Activated CD4-positive, CD25-positive, alpha-beta regulatory T cell treated with anti-CD3 and anti-CD28 coated beads, Interleukin-2, amount 50 U/mL, for 72 hours (primary cell): ENCODE data around the gene RAB7B.

Experiments
- DNase-seq: peaks from one replicate; pipeline ENCODE4 v3.0.0; 2021

RAB7B gene

DNA sequence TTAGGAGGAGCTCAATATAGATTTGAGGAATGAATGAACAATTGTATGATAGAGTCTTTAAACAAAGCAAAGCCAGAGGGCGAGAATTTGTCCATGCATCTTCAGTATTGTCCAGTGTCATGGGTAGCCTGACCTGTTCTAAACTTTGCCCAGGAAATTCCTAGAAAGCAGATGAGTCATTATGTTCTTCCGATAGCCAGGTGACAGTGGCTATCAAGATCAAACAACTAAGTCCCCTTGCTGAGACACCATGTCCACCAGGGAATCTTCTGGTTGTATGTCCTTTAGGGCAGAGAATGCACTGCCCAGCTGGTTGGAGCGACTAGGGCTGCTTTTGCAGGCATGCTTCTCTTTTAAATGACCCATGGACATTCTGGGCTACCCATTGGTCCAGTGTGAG, 58.1 kb downstream of the RAB7B start:
- DNase-seq = no peak

DNA sequence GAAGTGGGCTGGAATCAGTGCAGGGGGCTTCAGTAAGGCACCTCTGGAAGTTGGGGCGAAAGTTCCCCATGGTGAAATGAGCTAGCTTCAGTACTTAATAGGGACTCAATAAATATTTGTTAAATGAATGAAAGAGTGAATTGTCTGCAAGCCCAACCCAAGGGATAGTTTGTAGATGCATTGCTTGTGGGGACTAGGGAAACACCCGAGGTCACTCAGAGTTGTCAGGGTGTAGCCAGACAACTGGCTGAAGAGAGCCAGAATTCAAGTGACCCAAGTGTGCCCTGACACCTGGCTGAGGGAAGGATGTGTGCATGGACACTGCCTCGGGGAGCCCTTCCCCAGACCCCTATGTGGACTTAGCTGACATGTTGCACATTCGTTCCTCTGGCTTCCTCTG, 58.7 kb downstream of the RAB7B start:
- DNase-seq = no peak

DNA sequence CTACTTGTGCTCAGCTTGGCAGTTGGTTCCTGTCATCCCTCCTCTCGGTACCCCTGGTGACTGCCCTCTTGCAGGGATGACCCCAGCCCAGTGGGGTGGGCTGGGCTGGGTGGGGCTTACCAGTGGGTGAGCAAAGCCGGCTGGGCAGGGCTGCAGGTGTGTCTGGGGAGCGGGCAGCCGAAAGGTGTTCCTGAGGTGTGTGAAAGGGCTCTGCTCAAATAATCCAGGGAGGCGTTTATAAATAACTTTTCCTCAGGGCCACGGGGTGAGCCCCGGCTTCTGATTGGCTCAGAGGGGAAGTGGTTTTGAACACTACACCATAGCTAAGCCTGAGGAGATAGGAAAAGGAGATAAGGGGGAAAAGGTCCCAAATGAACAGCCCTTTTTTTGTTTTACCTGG, 60.0 kb downstream of the RAB7B start, which contains the start of gene SLC26A9:
SLC26A9 (minus strand) TSS at position 212 of the 400 bp plus-strand sequence. CDS start 7,636 bp downstream, outside the sequence.
- DNase-seq = no peak

DNA sequence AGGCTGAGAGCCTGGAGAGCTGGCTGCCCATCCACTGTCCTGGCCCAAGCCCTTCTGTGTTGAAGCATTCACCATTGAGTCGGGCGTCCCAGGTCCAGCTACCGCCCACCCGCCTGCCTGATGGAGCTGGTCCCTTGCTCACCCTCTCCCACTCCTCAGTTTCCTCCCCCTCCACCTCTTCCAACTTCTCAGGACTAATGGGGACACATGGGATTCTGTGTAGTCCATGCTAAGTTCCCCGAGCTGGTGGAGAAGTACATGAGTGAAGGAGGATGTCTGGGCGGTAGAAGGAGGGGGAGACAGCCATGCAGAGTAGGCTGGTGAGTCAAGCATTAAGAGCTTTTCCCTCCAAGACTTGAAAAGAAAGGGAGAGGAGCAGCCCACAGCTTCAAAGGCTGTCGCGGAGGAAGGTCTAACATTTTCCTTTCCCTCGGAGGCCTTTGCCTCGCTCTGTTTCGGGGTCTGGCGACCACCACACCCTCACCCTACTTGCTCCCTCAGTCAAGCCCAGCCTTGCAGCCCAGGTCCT, 60.5 kb downstream of the RAB7B start:
- DNase-seq = no peak

DNA sequence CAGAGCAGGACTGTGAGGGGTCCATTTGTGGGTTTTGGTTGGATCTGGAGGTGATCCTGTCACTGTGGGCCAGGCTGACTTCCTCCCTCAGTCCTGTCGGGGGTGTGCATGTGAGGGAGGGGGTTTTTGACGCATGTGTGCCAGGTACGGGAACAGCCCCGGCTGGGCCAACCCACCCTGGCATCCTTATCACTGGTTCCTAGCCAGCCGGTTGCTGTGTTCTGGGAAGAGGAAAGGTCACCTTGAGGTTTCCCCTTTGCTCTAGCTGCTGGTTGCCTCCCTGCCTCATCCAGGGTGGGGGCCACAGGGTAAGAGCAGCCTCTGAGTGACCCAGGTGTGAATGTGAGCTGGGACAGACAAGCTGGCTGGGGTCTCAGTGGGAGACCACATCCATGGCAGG, 62.5 kb downstream of the RAB7B start:
- no peak for DNase-seq

DNA sequence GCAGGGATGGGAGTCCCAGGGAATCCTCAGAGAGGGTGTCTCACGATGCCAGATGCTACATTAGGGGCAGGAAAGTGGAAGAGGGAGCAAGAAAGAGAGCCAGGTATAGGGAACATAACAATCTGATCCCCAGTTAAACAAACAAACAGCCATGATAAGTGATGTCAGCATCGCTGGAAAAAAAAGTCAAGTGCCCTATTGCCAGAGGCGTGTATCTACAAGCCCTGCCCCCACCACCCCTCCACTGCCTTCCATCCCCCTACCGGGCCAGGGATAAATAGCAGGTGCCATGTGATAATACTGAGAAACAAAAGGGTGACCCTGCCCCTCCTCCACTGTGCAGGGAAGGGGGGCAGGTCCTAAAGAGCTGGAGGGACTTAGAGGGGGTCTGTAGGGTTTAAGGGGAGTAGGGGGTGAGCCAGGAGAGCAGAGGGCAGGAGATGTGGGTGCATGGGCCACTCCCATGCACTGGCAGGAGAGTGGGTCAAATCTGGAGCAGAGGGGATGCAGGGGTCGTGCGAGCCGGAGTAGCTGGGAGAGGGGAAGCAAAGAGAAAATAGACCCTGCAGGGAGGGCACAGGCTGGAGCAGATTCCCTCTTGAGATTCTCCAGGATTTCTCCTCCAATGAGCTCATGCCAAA, 63.4 kb downstream of the RAB7B start:
- DNase-seq = no peak

DNA sequence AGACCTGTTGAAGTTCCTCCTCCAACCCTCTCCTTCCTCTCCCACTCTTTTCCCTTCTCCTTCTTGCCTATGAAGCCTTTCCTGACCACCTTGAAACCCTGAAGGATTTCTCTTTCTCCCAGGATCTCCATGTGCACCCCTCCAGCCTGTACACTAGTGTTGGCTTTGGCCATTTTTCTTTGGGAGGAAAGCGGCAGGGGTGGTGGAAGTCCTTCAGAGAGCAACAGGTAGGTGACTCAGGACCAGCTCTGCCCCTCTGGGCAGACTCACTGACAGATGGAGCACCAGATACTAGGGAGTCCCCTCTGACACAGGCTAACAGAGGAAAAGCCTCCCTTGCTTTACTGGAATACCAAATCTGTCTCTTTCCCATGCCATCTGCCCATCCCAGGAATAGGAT, 64.5 kb downstream of the RAB7B start:
- DNase-seq = no peak

DNA sequence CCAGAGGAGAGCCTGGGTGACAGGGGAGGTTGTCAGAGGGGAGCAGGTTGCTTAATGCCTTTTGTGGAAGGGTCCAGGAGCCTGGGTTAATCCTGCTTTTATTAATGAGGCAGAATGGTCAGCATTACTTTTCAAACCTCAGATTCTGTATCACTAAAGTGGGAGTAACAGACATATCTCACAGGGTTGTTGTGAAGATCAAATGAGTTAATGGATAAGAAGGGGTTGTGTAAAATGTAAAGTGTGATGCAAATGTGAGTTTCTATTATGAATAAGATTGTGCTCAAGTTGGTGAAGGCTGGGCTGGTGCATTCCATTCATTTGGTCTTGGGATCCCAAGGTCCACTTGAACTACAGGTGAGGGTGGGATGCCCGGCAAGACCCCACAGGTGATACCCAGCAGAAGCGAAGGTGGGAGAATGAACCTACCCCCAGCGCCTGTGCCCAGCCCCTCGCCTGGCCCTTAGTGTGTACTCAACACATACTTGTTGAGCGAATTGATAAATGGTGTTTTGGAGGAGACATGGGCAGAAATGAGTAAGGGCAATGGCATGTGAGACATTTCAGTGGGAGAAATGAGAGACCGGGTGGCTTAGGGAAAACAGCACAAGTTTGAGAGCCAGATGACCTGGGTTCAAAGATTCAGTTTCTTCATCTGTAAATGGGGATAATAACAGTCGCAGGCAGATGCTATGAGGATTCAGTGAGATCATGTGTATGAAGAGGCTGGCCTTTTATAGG, 66.2 kb downstream of the RAB7B start:
- DNase-seq = no peak

DNA sequence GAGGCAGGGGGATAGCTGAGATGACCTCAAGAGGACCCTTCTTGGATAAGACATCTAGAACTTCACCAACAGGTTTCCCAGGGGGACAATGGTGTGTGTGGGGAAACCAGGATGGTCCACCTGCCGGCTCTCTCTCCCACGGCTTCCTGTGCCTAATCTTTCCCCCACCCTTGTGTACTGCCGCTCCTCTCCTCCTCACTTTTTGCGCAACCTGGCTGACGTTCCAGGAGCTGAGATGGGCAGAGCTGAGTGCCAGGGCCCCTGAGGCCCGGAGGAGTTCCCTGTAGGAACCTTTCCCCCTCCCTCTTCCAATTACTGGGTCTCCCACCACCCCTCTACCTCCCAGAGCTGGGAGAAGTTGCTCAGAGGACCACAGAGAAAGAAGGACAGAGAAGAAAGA, 66.9 kb downstream of the RAB7B start:
- no peak for DNase-seq

DNA sequence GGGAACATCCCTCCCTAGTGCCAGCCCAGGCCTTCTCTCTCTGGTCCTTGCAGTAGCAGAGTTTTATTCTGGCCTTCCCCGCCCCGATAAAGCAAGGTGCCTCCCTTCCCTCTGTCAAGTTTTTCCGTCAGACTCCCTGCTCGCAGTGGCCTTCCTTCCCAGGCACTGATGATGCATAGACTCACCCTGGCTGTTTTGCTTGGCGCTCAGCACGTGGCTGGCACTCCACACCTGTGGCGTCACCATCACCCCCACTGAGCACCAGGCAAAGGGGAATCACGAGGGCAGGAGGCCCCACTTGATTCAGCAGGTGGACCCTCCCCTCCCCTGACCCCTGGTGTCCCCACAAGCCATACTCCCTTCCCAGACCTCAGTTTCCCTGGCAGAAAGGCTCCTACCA, 67.3 kb downstream of the RAB7B start:
- DNase-seq = no peak

DNA sequence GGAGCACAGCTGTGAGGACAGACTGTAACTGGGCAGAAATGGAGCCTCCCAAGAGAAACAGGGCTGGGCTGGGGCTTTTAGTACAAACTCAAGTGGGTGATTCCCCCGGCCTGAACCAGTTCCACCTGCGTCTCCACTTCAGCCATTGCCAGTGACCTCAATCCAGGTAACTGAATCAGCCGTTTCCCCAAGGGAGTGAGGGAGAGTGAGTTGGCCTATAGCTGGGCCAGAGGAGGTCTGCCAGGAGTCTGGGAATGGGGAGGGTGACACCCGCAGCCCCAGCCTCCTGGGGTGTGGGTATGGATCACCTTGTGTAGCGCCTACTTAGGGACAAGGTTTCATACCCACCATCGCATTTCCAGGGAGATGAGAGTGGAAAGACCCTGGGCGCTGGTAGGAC, 68.4 kb downstream of the RAB7B start:
- DNase-seq = no peak

DNA sequence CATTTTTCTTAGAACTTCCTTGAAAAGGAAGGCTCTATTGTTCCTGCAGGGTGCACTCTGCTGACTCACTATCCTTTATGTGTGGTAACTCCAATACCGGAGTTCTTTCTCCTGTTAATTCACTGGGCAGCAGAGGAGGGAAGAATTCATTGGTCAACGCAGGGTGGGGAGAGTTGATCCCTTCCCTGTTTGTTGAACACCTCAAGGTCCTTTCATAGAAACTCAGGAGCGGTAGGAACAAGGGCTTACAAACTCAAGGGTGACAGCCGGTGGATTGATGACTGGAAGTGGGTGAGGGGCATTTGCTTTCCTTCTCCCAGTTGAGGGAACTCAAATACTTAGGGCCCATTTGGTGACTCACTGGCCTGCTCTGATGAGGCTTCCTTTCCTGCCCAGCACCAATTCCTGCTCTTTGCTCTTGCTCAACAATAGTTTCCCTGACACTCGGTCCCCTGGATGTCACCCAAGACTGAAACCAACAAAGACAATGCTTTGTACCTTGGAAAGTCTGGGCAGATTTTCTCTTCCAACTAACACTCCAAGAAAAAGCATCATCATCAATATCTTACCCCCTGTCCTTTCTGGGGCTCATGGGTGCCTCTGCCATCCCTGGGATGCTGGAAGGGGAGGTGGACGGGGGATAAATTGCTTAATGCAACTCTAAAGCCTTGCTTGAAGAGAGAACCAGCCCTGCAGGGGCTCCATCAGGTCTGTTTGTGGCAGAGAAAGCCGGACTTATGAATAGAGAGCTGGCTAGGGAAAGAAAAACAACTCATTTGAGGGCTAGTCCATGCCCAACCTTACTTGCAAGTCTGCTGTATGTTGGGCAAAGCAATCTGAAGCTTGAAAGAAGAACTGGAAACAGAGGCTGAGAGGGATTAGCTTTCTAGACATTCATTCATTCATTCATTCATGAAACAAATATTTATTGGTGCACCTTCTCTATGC, 69.2 kb downstream of the RAB7B start:
- no peak for DNase-seq

DNA sequence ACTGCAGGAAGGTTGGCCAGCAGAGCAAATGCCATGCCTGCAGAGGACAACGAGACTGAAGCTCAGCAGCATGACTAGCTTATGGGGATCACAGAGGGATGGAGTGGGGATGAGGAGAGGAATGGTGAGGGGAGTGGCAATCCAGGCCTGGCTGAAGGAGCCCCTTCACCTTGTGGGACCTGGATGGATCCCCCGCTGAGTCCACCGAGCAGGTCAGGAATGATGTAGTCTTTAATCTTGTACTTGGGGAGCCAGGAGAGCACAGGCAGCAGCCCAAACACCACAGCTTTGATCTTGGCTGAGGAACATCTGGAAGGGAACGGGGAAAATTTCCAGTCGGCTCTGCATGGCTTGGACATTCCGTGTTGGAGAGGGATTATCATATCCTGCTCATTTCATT, 70.4 kb downstream of the RAB7B start:
- DNase-seq = no peak

DNA sequence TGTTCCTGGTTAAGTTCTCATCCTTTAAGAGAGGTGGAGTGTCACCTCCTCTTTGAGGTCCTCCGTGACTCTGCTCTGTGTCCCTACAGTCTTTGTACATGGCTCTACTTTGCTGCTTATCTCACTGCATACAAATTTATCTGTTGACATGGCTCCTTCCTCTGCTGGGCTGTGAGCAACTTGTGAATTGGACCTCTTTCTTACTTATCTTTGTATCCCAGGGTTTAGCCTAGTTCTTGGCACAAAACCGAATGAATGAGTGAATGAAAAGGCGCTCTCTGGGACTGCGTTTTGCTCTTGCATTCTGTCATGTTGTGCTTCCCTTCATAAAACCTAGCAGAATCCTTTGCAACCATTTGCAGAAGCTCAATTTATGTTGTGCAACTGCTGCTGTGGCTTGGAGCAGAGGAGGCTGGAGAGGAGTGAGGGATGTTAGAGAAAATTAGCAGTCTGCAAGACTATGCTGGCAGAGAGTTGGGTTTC, 72.4 kb downstream of the RAB7B start:
- no peak for DNase-seq

DNA sequence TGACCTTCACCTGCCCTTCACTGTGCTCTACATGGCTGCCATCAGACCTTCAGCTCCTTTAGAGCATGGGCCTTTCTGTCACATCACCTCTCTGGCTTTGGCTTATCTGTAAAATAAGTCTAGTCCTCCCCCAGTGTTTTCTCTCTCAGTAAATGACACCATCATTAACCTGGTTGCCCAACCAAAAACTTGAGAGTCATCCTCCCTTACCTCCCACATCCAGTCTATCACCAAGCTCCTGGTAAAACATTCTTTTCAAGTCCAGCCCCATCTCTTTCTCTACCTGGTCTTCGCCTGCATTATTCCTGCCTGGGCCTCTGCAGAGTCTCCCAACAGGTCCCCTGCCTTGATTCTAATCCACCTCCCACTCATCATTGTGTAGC, 73.0 kb downstream of the RAB7B start:
- no peak for DNase-seq

DNA sequence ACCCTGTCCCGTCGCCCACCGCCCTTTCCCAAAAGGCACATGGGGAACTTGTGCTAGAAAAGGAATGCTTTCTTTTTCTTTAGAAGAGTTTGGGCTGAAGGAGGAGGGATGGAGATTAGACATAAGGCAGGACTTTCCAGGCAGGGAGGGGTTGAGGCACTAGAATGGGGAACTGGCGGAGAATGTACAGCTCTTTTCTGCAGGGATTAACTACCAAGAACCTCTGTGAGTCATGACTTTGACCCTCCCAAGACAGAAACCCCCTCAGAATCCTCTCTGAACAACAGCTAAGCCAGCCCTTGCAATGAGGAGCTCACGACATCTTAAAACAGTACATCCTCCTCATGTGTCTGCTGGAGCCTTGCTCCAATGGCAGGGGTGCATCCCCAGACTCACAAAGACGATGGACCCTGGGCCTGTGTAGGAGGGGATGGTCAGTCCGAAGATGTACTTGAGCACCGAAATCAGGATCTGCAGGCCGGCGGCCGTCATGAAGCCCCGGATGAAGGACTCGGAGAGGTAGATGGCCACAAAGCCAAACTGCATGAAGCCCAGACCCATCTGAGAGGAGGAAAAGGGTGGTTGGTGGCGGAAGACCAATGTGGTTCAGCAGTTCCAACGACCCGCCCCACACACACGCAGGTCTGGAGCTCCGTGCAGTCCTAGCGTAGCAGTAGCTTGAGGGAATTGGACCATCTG, 73.5 kb downstream of the RAB7B start:
- no peak for DNase-seq

DNA sequence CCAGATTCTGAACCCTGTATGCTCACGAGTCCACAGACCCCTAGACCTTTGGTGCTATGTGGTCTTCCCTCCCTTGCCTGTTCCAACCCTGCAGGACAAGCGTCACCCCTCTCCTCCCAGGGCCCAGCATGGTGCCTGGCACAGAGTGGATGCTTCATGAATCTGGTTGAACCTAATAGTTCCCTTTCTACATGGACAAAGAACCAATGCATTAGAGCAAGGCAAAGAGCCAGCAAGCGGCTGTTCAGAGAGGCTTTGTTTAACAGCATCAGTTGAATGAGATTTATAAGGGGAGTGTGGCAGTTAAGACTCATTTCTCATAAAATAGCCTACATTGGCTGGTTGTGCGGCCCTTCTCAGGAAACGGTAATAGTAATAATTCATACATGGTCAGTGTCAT, 74.9 kb downstream of the RAB7B start:
- DNase-seq = no peak

DNA sequence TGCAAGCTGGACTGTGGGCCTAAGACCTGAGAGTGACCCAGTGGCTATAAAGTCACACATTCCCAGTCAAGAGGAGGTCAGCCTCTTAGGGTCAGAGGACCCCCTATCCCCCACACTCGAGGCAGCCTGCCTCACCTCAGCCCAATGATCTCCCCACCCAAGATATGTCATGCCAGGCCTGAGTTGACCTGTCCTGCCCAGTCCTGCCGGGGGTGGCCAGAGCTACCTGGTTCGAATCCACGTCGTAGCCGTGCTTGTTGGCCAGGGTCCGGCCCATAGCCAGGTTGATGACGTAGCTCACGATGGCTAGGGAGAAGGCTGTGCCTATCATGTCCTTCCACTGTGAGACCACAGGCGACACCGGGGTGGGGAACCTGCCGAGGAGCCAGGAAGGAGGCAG, 75.5 kb downstream of the RAB7B start:
- no peak for DNase-seq

DNA sequence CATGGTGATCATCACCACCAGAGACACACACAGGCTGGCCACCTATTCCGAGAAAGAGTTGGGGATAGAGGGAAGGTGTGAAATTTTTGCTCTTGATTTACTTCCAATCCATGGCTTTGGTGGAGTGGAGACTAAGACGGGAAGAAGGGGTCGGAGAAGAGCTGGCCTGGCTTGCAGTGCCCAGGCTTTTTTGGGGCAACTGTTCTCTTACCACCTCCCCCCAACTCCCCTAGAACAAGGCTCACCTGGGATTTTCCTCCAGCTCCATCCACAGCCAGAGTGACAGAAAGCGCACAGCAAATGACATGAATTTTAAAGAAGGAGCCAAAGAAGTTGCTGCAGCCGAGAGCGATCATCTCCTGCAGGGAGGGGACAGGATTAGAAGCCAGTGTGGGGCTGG, 75.9 kb downstream of the RAB7B start:
- DNase-seq = no peak
